PFSK-1 (cell line): ENCODE results near the gene CTCF.

Experiments
- FOXP2 ChIP-seq: optimal IDR thresholded peaks from 2 replicates; pipeline ENCODE3; 2011; ENCODE audit warnings: borderline replicate concordance, control low read depth, inconsistent platforms; ENCODE audit not compliant: insufficient read depth; ENCODE audit errors: extremely low read length, extremely low read depth
- POLR2AphosphoS5 ChIP-seq: IDR thresholded peaks from 2 replicates; pipeline ENCODE4 v1.6.1; 2012; ENCODE audit warnings: low read depth, mild to moderate bottlenecking, control low read depth, low read length, moderate library complexity
- REST ChIP-seq, 2 experiments: IDR thresholded peaks; 2 replicates each; pipeline versions ENCODE4 v1.6.1 to v1.8.0; 2011 to 2012; ENCODE audit warnings: low read depth in 2 of 2, low read length in 2 of 2, control low read depth in 1 of 2, inconsistent platforms in 1 of 2, mild to moderate bottlenecking in 1 of 2, moderate library complexity in 1 of 2; ENCODE audit not compliant: insufficient read depth in 1 of 2
- SIN3A ChIP-seq: IDR thresholded peaks from 2 replicates; pipeline ENCODE4 v1.6.1; 2012; ENCODE audit warnings: mild to moderate bottlenecking, low read length, moderate library complexity, borderline replicate concordance; ENCODE audit not compliant: insufficient read depth
- TAF1 ChIP-seq: IDR thresholded peaks from 2 replicates; pipeline ENCODE4 v1.6.1; 2012; ENCODE audit warnings: low read length, control low read depth, borderline replicate concordance; ENCODE audit not compliant: insufficient read depth

CTCF gene

GRCh38 chr16:67598527-67598926, 36.2 kb downstream of the CTCF start:
- TF ChIP-seq REST (IDR thresholded peaks at IDR 0.05; ENCODE audit: insufficient read depth in 1 of 2, low read depth in 2 of 2, low read length in 2 of 2) = no peak
- no peak for TF ChIP-seq TAF1
- no peak for TF ChIP-seq FOXP2
- no peak for TF ChIP-seq POLR2AphosphoS5
- no peak for TF ChIP-seq SIN3A

- TF ChIP-seq FOXP2 (no peak), POLR2AphosphoS5 (no peak), SIN3A (no peak), TAF1 (no peak), REST (IDR thresholded peaks at IDR 0.05; ENCODE audit: insufficient read depth in 1 of 2, low read depth in 2 of 2, low read length in 2 of 2) (no peak)
Measured at GRCh38 chr16:67605641-67606040, 43.3 kb downstream of the CTCF start.

DNA sequence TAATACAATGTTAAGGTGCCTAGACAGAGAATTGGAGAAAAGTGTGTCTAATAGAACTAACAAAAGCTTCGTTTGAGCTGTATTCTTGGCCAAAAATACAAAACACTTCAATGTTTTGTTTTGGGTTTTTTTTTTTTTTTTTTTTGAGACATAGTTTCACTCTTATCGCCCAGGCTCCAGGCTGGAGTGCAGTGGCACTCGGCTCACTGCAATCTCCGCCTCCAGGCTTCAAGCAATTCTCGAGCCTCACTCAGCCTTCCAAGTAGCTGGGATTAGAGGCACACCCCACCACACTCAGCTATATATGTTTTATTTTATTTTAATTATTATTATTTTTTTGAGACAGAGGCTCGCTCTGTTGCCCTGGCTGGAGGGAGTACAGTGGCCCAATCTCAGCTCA, 44.3 kb downstream of the CTCF start:
- TF ChIP-seq TAF1 = no peak
- no peak for TF ChIP-seq POLR2AphosphoS5
- TF ChIP-seq FOXP2 = no peak
- TF ChIP-seq SIN3A = no peak
- TF ChIP-seq REST (IDR thresholded peaks at IDR 0.05; ENCODE audit: insufficient read depth in 1 of 2, low read depth in 2 of 2, low read length in 2 of 2) = no peak

GRCh38 chr16:67608364-67608763, 46.0 kb downstream of the CTCF start:
- TF ChIP-seq TAF1 (no peak), POLR2AphosphoS5 (no peak), REST (IDR thresholded peaks at IDR 0.05; ENCODE audit: insufficient read depth in 1 of 2, low read depth in 2 of 2, low read length in 2 of 2) (no peak), FOXP2 (no peak), SIN3A (no peak)

DNA sequence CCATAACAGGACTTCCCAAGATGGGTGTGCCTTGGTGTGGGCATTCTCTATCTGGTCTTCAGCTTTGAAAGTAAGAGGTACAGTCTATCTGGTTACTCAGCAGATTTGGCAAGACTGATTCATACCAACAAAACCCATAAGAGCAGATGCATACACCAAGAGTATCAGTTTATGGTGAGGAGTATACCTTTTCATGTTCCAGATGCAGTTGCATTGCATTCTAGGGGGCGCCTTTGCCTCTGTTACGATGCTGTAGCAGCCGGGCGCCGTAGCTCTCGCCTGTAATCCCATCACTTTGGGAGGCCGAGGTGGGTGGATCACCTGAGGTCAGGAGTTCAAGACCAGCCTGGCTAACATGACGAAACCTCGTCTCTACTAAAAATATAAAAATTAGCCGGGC, 51.5 kb downstream of the CTCF start:
- TF ChIP-seq FOXP2 (no peak), REST (IDR thresholded peaks at IDR 0.05; ENCODE audit: insufficient read depth in 1 of 2, low read depth in 2 of 2, low read length in 2 of 2) (no peak), SIN3A (no peak), POLR2AphosphoS5 (no peak)
